Measurements from ENCODE around the gene COL4A4. TPM values are rescaled to one million over a fixed set of nuclear protein-coding genes. Genes with fewer than 3 reads are reported as not detected.

Gene COL4A4
- total and polyA plus RNA-seq, 2 donors (not counting 1 experiment from before 2014, with no cell fraction given), result 6.2 to 30.2 TPM

- Histone ChIP-seq H3K4me2 (replicated peaks; ENCODE audit: low read depth, low read length, poor library complexity, severe bottlenecking) (no peak overlapping the region), H3K27ac (ENCODE audit: low read length in 2 of 2) (no peak overlapping the region), H3K4me3 (ENCODE audit: control extremely low read depth in 1 of 5, extremely low read depth in 1 of 5, insufficient read depth in 1 of 5, low read depth in 2 of 5, low read length in 4 of 5) (no peak overlapping the region), H4K20me1 (ENCODE audit: control insufficient read depth, insufficient read depth, low read length, poor library complexity, severe bottlenecking) (no peaks in the 10 kb centered on the region), H3K9me3 (ENCODE audit: control extremely low read depth in 1 of 3, control insufficient read depth in 2 of 3, insufficient read depth in 1 of 3, low read length in 2 of 3) (no peaks in the 10 kb centered on the region), H2AFZ (ENCODE audit: insufficient read depth, low read depth, low read length, poor library complexity, severe bottlenecking) (no peak overlapping the region), H3K27me3 (replicated peaks in 1 of 4; ENCODE audit: control extremely low read depth in 1 of 4, control insufficient read depth in 3 of 4, insufficient read depth in 4 of 4, low read length in 3 of 4) (peaks cover 0 to 3% (median 0%) of the 10 kb centered on the region in 4 experiments), H3K79me2 (ENCODE audit: control insufficient read depth, insufficient read depth, low read length) (no peaks in the 10 kb centered on the region), H3K4me1 (ENCODE audit: control insufficient read depth in 2 of 2, insufficient read depth in 2 of 2, low read length in 2 of 2) (no peaks in the 10 kb centered on the region), H3K9ac (ENCODE audit: low read length) (no peak overlapping the region), H3K36me3 (replicated peaks in 1 of 2; ENCODE audit: control extremely low read depth in 1 of 2, control insufficient read depth in 1 of 2, extremely low read depth in 1 of 2, insufficient read depth in 2 of 2, low read length in 1 of 2) (no peaks in the 10 kb centered on the region)
- Mint-ChIP-seq H3K9me3 (ENCODE audit: insufficient read depth) (no peaks in the 10 kb centered on the region), H3K27me3 (no peaks in the 10 kb centered on the region), H3K4me3 (no peak overlapping the region), H3K4me1 (no peaks in the 10 kb centered on the region), H3K27ac (no peak overlapping the region)
- TF ChIP-seq EZH2 (IDR thresholded peaks at IDR 0.05; ENCODE audit: borderline replicate concordance, insufficient read depth, low read depth, low read length, poor library complexity, severe bottlenecking) (no peak), CTCF (IDR thresholded peaks at IDR 0.05) (no peak)
- DNase-seq (no peak), ATAC-seq (ENCODE audit: low read depth) (no peak)
- ChIA-PET POLR2A (no interaction called here), CTCF (no interaction called here)
- intact Hi-C loops (cut with micrococcal nuclease), result no loop called here
- WGBS (ENCODE audit: insufficient coverage), result 100% methylated on average over 2 of the region's 4 CpGs
Observed at GRCh38 chr2:227204452-227204851, 40.4 kb upstream of the COL4A4 start.

- no peaks in the 10 kb centered on the region for H3K27me3 ChIP-seq (replicated peaks in 1 of 4; ENCODE audit: control extremely low read depth in 1 of 4, control insufficient read depth in 3 of 4, insufficient read depth in 4 of 4, low read length in 3 of 4)
- Mint-ChIP-seq H3K9me3 (ENCODE audit: insufficient read depth) (no peaks in the 10 kb centered on the region), H3K27ac (no peak overlapping the region), H3K4me3 (no peak overlapping the region), H3K27me3 (no peaks in the 10 kb centered on the region), H3K4me1 (no peaks in the 10 kb centered on the region)
- H3K36me3 ChIP-seq (replicated peaks in 1 of 2; ENCODE audit: control extremely low read depth in 1 of 2, control insufficient read depth in 1 of 2, extremely low read depth in 1 of 2, insufficient read depth in 2 of 2, low read length in 1 of 2), result no peaks in the 10 kb centered on the region
- H3K27ac ChIP-seq (ENCODE audit: low read length in 2 of 2), result no peak overlapping the region
- DNase-seq (no peak), ATAC-seq (ENCODE audit: low read depth) (no peak)
- POLR2A ChIA-PET, result no interaction called here
- TF ChIP-seq EZH2 (IDR thresholded peaks at IDR 0.05; ENCODE audit: borderline replicate concordance, insufficient read depth, low read depth, low read length, poor library complexity, severe bottlenecking) (no peak), CTCF (IDR thresholded peaks at IDR 0.05) (no peak)
- intact Hi-C loops (cut with micrococcal nuclease), result no loop called here
- no peaks in the 10 kb centered on the region for H3K79me2 ChIP-seq (ENCODE audit: control insufficient read depth, insufficient read depth, low read length)
- CTCF ChIA-PET, result no interaction called here
- H3K4me2 ChIP-seq (replicated peaks; ENCODE audit: low read depth, low read length, poor library complexity, severe bottlenecking), result no peak overlapping the region
- H3K9me3 ChIP-seq (ENCODE audit: control extremely low read depth in 1 of 3, control insufficient read depth in 2 of 3, insufficient read depth in 1 of 3, low read length in 2 of 3), result no peaks in the 10 kb centered on the region
- no peak overlapping the region for H3K9ac ChIP-seq (ENCODE audit: low read length)
- H3K4me3 ChIP-seq (ENCODE audit: control extremely low read depth in 1 of 5, extremely low read depth in 1 of 5, insufficient read depth in 1 of 5, low read depth in 2 of 5, low read length in 4 of 5), result no peak overlapping the region
- no peaks in the 10 kb centered on the region for H4K20me1 ChIP-seq (ENCODE audit: control insufficient read depth, insufficient read depth, low read length, poor library complexity, severe bottlenecking)
- no peak overlapping the region for H2AFZ ChIP-seq (ENCODE audit: insufficient read depth, low read depth, low read length, poor library complexity, severe bottlenecking)
- WGBS (ENCODE audit: insufficient coverage), result no CpG with 5 or more reads among the region's 2 CpGs
- no peaks in the 10 kb centered on the region for H3K4me1 ChIP-seq (ENCODE audit: control insufficient read depth in 2 of 2, insufficient read depth in 2 of 2, low read length in 2 of 2)
Observed at GRCh38 chr2:227201771-227202170, 37.8 kb upstream of the COL4A4 start.

Data from B cell (primary cell).